HG03139 (cell line): ENCODE measurements around the gene TPM2.
A peak's percentile ranks its signal among the peaks of the same experiment; 100 is the strongest.

Source experiments
- ATAC-seq: cut with Tn5 transposase; IDR thresholded peaks from one replicate; pipeline ENCODE4 v1.9.1; 2021; ENCODE audit not compliant: unreplicated experiment

The TPM2 gene

GRCh38 chr9:35696520-35697215 lies 6.9 kb upstream of the TPM2 start:
- ATAC-seq = peak; percentile 48

- ATAC-seq = no peak
Measured at GRCh38 chr9:35695943-35696401, 6.2 kb upstream of the TPM2 start.

- no peak for ATAC-seq
Measured at GRCh38 chr9:35691757-35692301, 2.1 kb upstream of the TPM2 start.

- ATAC-seq = no peak
Measured at GRCh38 chr9:35691334-35691650, 1.6 kb upstream of the TPM2 start.

DNA sequence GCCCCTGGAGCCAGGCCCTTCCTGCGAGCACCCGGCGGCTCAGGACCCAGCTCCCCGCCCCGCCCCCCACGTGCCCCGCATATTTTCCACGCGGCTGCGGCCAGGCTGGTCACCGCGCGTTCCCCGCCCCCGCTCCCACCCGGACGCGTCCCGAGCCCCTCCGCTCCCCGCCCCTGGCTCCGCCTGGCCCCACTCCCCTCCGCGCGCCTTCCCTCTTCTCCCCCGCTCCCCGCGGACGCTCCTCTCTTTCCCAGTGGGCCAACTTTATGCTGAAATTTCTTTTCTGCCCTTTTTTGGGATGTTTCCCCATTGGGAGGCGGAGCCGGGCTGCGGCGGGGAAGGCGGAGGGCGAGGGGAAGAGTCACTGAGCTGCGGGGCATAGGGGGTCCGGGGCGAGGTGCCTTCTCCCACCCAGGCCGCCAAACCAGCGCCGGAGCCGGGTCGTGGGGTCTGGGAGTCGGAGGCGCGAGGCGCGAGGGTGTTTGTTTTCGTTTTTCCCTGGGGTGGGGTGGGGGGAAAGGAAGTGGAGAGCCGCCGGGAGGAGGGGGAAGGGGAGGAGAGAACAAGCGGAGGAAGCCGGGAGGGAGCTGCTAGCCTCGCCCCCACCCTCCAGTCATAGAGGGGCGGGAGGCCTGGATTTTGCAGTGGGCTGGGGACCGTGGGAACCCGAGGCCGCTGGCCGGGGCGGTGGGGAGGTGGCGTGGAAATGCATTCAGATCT lies 1.0 kb upstream of the TPM2 start:
- ATAC-seq = no peak

GRCh38 chr9:35690294-35690613 lies 529 bp upstream of the TPM2 start:
- no peak for ATAC-seq

GRCh38 chr9:35688558-35689541 lies 875 bp downstream of the TPM2 start:
- ATAC-seq = no peak

DNA sequence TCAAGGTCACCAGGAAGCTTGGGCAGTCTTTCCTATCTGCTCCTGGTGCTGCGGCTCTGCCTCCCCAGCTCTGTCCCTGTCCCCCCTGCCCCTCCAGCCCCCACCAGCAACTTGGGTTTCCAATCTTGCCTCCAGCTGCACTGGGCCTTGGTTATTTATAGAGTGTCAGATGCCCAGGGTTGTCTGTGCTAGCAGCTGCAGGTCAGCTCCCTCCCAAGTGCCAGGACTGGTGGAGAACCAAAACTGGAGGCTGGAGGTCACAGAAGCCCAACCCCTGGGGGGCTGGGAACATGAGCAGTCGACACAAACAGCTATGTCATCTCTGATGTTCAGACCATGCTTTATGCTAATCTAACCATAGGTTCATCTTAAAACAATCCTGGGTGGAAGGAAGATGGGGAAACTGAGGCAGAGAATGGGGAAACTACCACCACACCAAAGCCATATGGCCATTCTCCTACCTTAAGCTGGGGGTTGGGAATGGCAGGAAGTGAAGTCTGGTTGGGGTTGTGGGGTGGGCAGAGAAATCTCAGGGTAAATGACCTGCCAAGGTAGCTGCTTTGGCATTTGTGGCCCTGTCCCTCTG lies 1.7 kb downstream of the TPM2 start:
- ATAC-seq = no peak

GRCh38 chr9:35687306-35687705 lies 2.4 kb downstream of the TPM2 start:
- ATAC-seq = no peak

- ATAC-seq = no peak
Measured at GRCh38 chr9:35686222-35687203, 3.2 kb downstream of the TPM2 start.

- no peak for ATAC-seq
Measured at GRCh38 chr9:35685506-35685905, 4.2 kb downstream of the TPM2 start.

DNA sequence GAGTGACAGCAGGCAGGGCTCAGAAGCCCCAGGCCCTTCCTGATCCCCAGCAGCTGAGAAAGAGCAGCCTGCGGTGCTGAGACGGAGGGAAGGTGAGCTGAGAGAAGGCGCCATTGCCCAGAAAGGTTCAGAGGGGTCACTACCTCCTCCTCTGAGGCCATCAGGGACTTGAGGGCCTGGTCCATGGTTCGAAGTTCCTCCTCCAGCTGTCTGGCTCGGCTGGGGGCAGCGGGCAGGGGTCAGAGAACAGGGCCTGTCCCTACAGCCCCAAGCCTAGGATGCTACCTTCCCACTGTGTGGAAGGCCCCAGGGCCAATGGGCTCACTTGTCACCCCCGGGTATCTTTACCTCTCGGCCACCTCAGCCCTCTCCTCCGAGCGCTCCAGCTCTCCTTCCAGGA lies 4.8 kb downstream of the TPM2 start:
- no peak for ATAC-seq

GRCh38 chr9:35683323-35683722 lies 6.4 kb downstream of the TPM2 start:
- no peak for ATAC-seq

DNA sequence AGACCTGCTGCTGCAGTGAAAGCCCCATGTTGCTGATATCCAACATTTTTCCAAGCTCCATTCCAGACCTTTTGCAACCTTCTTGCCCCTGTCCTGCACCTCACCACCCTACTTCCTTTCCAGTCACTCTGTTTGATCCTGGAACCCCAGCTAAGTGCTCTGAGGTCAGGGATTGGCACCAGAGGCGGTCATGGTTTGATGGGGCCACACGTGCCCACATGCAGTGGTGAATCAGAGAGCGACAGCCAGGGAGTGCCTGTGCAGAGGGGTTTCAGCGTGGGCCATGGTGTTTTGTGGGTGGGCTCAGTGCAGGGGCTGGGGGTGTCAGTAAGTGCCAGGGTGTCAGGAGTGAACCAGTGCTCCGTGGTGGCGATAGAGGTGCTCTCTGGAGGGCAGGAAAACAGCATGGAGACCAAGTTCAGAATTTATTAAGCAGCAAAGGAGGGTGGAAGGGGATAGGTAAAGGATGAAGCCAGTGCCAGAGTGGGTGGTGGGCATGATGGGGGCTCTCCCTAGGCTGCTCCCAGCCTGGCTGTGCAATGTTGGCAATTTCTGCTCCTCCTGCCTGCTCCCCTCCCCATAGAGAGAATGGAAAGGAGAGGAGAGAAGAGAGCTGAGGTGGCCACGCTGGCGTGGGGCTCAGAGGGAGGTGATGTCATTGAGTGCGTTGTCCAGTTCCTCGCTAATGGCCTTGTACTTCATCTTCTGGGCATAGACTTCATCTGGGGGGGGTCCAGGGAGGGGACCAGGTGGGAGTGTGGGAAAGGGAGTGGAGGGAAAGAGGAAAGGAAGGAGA lies 7.0 kb downstream of the TPM2 start:
- ATAC-seq = no peak

GRCh38 chr9:35682051-35682450 lies 7.7 kb downstream of the TPM2 start:
- no peak for ATAC-seq

DNA sequence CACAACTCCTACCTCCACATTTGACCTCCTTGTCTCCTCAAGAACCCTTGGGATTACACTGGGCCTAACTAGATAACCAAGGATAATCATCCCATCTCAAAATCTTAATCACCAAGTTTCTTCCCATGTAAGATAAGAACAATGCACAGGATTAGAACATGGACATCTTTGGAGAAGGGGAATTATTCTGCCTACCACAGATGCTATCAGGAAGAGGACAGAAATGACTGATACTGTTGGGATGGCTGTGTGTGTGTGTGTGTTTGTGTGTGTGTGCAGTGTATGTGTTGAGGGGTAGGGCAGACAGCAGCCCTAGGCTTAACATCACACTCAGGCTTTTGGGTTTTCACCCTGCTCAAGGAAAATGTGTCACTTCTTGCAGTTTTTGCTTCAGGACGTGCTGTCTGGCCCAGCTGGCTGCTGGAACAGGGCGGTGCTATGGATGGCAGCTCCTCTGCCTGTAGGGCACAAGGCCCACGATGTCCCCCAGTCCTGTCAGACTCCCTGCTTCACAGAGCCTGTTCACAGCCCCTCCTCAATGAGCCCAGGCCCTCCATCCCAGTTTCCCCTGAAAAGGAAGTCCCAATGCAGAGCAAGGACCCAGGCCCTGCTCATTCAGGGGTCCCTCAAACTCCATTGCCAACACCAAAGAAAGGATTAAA lies 8.3 kb downstream of the TPM2 start:
- no peak for ATAC-seq

DNA sequence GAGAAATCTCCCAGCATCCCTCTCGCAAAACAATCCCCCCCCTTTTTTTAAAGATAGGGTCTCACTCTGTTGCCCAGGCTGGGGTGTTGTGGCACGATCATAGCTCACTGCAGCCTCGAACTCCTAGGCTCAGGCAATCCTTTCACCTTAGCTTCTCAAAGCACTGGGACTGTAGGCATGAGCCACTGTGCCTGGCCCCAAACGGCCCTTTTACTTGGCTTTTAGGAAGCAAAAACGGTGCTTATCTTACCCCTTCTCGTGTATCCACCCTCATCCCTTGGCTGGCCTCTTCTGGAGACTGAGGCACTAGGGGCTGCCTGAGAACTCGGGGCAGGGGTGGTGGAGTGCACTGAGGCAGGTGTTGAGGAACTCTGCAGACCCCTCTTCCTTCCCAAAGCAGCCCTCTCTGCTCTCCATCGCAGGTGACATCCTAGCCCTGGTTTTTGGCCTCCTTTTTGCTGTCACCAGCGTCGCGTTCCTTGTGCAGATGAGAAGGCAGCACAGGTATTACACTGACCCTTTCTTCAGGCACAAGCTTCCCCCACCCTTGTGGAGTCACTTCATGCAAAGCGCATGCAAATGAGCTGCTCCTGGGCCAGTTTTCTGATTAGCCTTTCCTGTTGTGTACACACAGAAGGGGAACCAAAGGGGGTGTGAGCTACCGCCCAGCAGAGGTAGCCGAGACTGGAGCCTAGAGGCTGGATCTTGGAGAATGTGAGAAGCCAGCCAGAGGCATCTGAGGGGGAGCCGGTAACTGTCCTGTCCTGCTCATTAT lies 9.2 kb downstream of the TPM2 start:
- ATAC-seq = no peak
